ENCODE results near the gene TNPO1. TPM values are rescaled to one million over a fixed set of nuclear protein-coding genes. Genes with fewer than 3 reads are reported as not detected.

Gene TNPO1
- total and polyA plus RNA-seq, 2 of the 13 experiments (the other 11 are each of a cell fraction or from before 2014, with no cell fraction given): 26.7 to 123 TPM

- no peak for TF ChIP-seq GPN1 (CRISPR knock-in tag; IDR thresholded peaks at IDR 0.05; ENCODE audit: borderline replicate concordance)
- no peak for TF ChIP-seq ZNF883 (CRISPR knock-in tag; IDR thresholded peaks at IDR 0.05; ENCODE audit: not compliant biosample characterization)
- TF ChIP-seq FOXJ3 (CRISPR knock-in tag; IDR thresholded peaks at IDR 0.05; ENCODE audit: borderline replicate concordance): no peak
- TF ChIP-seq ESRRA (CRISPR knock-in tag; IDR thresholded peaks at IDR 0.05; ENCODE audit: low read depth): no peak
- TF ChIP-seq ZNF576 (CRISPR knock-in tag; IDR thresholded peaks at IDR 0.05): no peak
- TF ChIP-seq SPEN (CRISPR knock-in tag; IDR thresholded peaks at IDR 0.05; ENCODE audit: low read depth): no peak
- TF ChIP-seq ZNF224 (CRISPR knock-in tag; IDR thresholded peaks at IDR 0.05): no peak
- no peak for TF ChIP-seq ATF5 (CRISPR knock-in tag; IDR thresholded peaks at IDR 0.05; ENCODE audit: low read depth)
These were observed 25.5 kb downstream of the TNPO1 start (continued) for GRCh38 chr5:72841756-72842535.

- TF ChIP-seq CTCF (CRISPR knock-in tag; IDR thresholded peaks at IDR 0.05) (peak; percentile 21; the same call in 1 of the 2 replicates), MED8 (CRISPR knock-in tag; IDR thresholded peaks at IDR 0.05; ENCODE audit: insufficient replicate concordance) (no peak), ZNF563 (CRISPR knock-in tag; IDR thresholded peaks at IDR 0.05) (no peak), ARID5B (CRISPR knock-in tag; IDR thresholded peaks at IDR 0.05) (no peak), RBFOX2 (IDR thresholded peaks at IDR 0.05; ENCODE audit: low read depth, low read length) (no peak), TBP (CRISPR knock-in tag; IDR thresholded peaks at IDR 0.05) (no peak), STAG1 (CRISPR knock-in tag; IDR thresholded peaks at IDR 0.05) (peak; percentile 16; the same call in 1 of the 2 replicates)
- H3K4me3 ChIP-seq (replicated peaks in 1 of 3; ENCODE audit: insufficient read depth in 1 of 3, low read depth in 2 of 3, low read length in 3 of 3): no peak overlapping the region
- no peak overlapping the region for H3K4me2 ChIP-seq (ENCODE audit: low read depth, low read length)
- CTCF ChIA-PET (ENCODE audit: low intra/inter-chr PET ratio, low total read pairs): no interaction called here
- no peak overlapping the region for H2AFZ ChIP-seq (ENCODE audit: low read length)
- FAIRE-seq (no peak), DNase-seq (ENCODE audit: low spot score) (no peak), ATAC-seq (peak; percentile 58; the same call in 2 of the 3 replicates)
- BruUV-seq (replicated peaks): no TSS peak
- no peak overlapping the region for H3K27ac ChIP-seq (ENCODE audit: extremely low read length, insufficient read depth, low read length)
- no peak overlapping the region for H3K9ac ChIP-seq (ENCODE audit: insufficient read depth, low read depth, low read length)
- in situ Hi-C loops (cut with HindIII; ENCODE audit: extremely low pct_ligation_motif_present, low pct_unique_long_range_greater_than_20kb): no loop called here
- peaks cover 6% of the 10 kb centered on the region for H3K79me2 ChIP-seq (ENCODE audit: insufficient read depth, low read length)
- no peaks in the 10 kb centered on the region for H3K36me3 ChIP-seq (replicated peaks in 1 of 2; ENCODE audit: control insufficient read depth in 1 of 2, insufficient read depth in 2 of 2, low read length in 2 of 2)
- intact Hi-C loops (cut with micrococcal nuclease; ENCODE audit: unreplicated experiment): no loop called here
- POLR2A ChIA-PET: no interaction called here
- peaks cover 9% of the 10 kb centered on the region for H3K4me1 ChIP-seq (ENCODE audit: insufficient read depth, low read length)
- no peaks in the 10 kb centered on the region for H3K9me3 ChIP-seq (ENCODE audit: low read length)
- no peaks in the 10 kb centered on the region for H4K20me1 ChIP-seq (ENCODE audit: insufficient read depth, low read length)
- H3K27me3 ChIP-seq (ENCODE audit: control insufficient read depth in 1 of 2, insufficient read depth in 2 of 2, low read length in 2 of 2): no peaks in the 10 kb centered on the region
These were observed 26.4 kb downstream of the TNPO1 start for GRCh38 chr5:72842816-72843215.
